Right lobe of liver (tissue), 6 donors: ENCODE data around the gene RBM45. TPM values are rescaled to one million over a fixed set of nuclear protein-coding genes. Genes with fewer than 3 reads are reported as not detected.
"Not testable (repeated sequence)": the region's sequence is repeated elsewhere in the genome, so short reads cannot be mapped to it uniquely, and the experiment has no call there.

Source experiments
- ATAC-seq, 4 donors: fragments of 200-7000 bp; cut with Tn5 transposase; one replicate each; pipeline ENCODE4 v1.9.1; 2020; ENCODE audit warnings: mild to moderate bottlenecking in 4 of 4, moderate library complexity in 4 of 4
- DNase-seq, 3 donors: peaks; one replicate each; pipeline ENCODE4 v3.0.0-alpha.2; 2020
- H3K27ac ChIP-seq, 3 donors: fragments of 200-600 bp; one replicate each; pipeline ENCODE4 v1.8.0; 2022
- H3K27me3 ChIP-seq, 2 donors: fragments of 200-600 bp; one replicate each; pipeline ENCODE4 v1.8.0; 2022
- H3K36me3 ChIP-seq, 4 donors: fragments of 200-600 bp; sonication (generic) in 1 of 4; one replicate each; pipeline versions ENCODE4 v1.5.1 to v1.8.0; 2017 to 2022; ENCODE audit warnings: control low read depth in 1 of 4
- H3K4me1 ChIP-seq, 4 donors: fragments of 200-600 bp; sonication (generic) in 1 of 4; one replicate each; pipeline versions ENCODE4 v1.5.1 to v1.8.0; 2017 to 2022; ENCODE audit warnings: control low read depth in 1 of 4
- H3K4me3 ChIP-seq, 3 donors: fragments of 200-600 bp; one replicate each; pipeline ENCODE4 v1.8.0; 2022
- H3K9me3 ChIP-seq, 4 donors: fragments of 200-600 bp; sonication (generic) in 1 of 4; one replicate each; pipeline versions ENCODE4 v1.5.1 to v1.8.0; 2017 to 2022; ENCODE audit warnings: control low read depth in 1 of 4
- POLR2A ChIP-seq: fragments of 450-650 bp; IDR thresholded peaks from one replicate; pipeline ENCODE4 v1.6.1; 2017; ENCODE audit warnings: antibody characterized with exemption, mild to moderate bottlenecking
- WGBS: methylation state at CpG from one replicate; pipeline ENCODE4 v1.1.6; 2018; ENCODE audit warnings: low coverage, low lambda C conversion rate; ENCODE audit not compliant: insufficient coverage; ENCODE audit errors: missing lambda C conversion rate; 5-methylcytosine and 5-hydroxymethylcytosine counted together
- intact Hi-C, 2 donors: fragments of 100-400 bp; cut with DNase I; formaldehyde crosslinking; loops; one replicate each; pipeline versions ENCODE4 v1.11.2 to v1.14.1; 2022
- total RNA-seq, 6 experiments: library from RNA; depleted of rRNA in 2 of 6; stranded (reverse); fragments of >200 nt in 2 of 6; fragmentation: NEBNext Ultra II Directional in 3 of 6; extraction: Animal tissue kit (Norgen Biotek cat#: 25700) in 3 of 6; gene quantifications; one replicate each; pipeline versions ENCODE4 v1.1.0 to v1.2.4, GENCODE V29; 2016 to 2023
- TF ChIP-seq, protein P1 (sequence below), 4 donors: fragments of 200-600 bp in 3 of 4; fragments of 450-650 bp in 1 of 4; IDR thresholded peaks; one replicate each; pipeline versions ENCODE4 v1.5.1 to v1.8.0; 2016 to 2022; ENCODE audit warnings: antibody characterized with exemption in 4 of 4, mild to moderate bottlenecking in 2 of 4
- donor health status: DM: no; HTN: yes; CAD: no.
- donor health status: DM: no; HTN: no; CAD: no.
- donor health status: DM: no; HTN: no; CAD: no.
- donor health status: DM: no; HTN: yes; CAD: no.
- donor health status: DM: no; HTN: yes; CAD: no.

Gene RBM45
- total RNA-seq, 6 experiments from 2014 or later = 5.1 to 7.4 (median 5.6) TPM

DNA sequence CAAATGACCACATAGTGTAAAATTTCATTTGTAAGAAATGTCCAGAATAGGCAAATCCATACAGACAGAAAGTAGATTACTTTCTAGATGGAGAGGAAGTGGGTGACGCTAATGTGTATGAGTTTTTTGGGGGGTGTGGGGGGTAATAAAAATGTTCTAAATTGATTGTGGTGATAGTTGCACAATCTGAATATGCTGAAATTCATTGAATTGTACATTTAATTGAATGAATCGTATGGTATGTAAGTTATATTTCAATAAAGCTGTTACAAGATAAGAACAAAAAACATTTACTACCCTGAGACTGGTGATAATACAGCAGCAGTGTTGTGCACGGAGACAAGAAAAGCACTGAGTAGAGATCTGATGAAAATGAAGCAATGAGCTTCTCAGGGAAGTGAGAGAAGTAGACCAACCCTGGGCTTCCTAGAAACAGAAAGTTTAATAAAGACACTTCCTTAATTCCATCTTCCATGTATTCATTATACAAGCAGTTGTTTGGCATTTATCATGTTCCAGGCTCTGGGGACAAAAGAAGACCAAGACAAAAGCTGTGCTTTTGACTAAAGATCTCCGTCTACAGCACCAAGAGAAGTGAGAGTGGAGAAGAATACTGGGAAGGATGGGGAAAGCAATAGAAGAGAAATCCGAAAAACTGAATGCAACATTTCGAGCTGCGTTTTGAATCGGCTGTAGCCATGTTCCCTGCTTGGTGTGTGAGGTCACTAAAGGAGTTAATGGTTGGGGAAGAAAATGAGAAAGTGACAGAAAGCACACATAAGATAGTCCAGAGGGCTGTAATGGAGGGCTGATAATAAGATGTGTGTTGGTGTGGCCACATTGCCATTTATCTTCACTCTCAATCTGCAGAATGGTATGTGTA, 37.9 kb upstream of the RBM45 start:
- ATAC-seq = no peak
- no peaks in the 10 kb centered on the region for H3K27me3 ChIP-seq
- H3K27ac ChIP-seq = no peak overlapping the region
- no peak overlapping the region for H3K4me3 ChIP-seq
- DNase-seq = no peak
- H3K9me3 ChIP-seq = no peaks in the 10 kb centered on the region
- TF ChIP-seq, protein P1, sequence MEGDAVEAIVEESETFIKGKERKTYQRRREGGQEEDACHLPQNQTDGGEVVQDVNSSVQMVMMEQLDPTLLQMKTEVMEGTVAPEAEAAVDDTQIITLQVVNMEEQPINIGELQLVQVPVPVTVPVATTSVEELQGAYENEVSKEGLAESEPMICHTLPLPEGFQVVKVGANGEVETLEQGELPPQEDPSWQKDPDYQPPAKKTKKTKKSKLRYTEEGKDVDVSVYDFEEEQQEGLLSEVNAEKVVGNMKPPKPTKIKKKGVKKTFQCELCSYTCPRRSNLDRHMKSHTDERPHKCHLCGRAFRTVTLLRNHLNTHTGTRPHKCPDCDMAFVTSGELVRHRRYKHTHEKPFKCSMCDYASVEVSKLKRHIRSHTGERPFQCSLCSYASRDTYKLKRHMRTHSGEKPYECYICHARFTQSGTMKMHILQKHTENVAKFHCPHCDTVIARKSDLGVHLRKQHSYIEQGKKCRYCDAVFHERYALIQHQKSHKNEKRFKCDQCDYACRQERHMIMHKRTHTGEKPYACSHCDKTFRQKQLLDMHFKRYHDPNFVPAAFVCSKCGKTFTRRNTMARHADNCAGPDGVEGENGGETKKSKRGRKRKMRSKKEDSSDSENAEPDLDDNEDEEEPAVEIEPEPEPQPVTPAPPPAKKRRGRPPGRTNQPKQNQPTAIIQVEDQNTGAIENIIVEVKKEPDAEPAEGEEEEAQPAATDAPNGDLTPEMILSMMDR (IDR thresholded peaks at IDR 0.05) = no peak
- TF ChIP-seq POLR2A = no peak
- peaks cover 0 to 34% (median 0%) of the 10 kb centered on the region in 4 donors for H3K4me1 ChIP-seq
- WGBS = 87% methylated on average over 8 of the region's 8 CpGs
- intact Hi-C loops = no loop called here
- no peaks in the 10 kb centered on the region for H3K36me3 ChIP-seq

- Histone ChIP-seq H3K4me1 (peaks cover 0 to 30% (median 0%) of the 10 kb centered on the region in 4 donors), H3K27ac (no peak overlapping the region), H3K36me3 (no peaks in the 10 kb centered on the region), H3K4me3 (no peak overlapping the region), H3K9me3 (no peaks in the 10 kb centered on the region), H3K27me3 (no peaks in the 10 kb centered on the region)
- WGBS = 100% methylated on average over 1 of the region's 1 CpG
- ATAC-seq (no peak), DNase-seq (no peak)
- no peak for TF ChIP-seq POLR2A
- TF ChIP-seq, protein P1 (IDR thresholded peaks at IDR 0.05) = no peak
- intact Hi-C loops = no loop called here
Observed at GRCh38 chr2:178075006-178075326, 37.3 kb upstream of the RBM45 start.

GRCh38 chr2:178076130-178076529, 36.1 kb upstream of the RBM45 start:
- DNase-seq (no peak), ATAC-seq (no peak)
- Histone ChIP-seq H3K4me3 (no peak overlapping the region), H3K36me3 (no peaks in the 10 kb centered on the region), H3K4me1 (peaks cover 0 to 19% (median 0%) of the 10 kb centered on the region in 4 donors), H3K27ac (no peak overlapping the region), H3K9me3 (no peaks in the 10 kb centered on the region), H3K27me3 (no peaks in the 10 kb centered on the region)
- intact Hi-C loops = no loop called here
- TF ChIP-seq, protein P1 (IDR thresholded peaks at IDR 0.05) = no peak
- no peak for TF ChIP-seq POLR2A

- H3K27me3 ChIP-seq, intact Hi-C loops, H3K4me3 ChIP-seq, DNase-seq, ATAC-seq, H3K36me3 ChIP-seq, H3K9me3 ChIP-seq, H3K4me1 ChIP-seq, H3K27ac ChIP-seq: not testable (repeated sequence)
- WGBS = 68% methylated on average over 3 of the region's 3 CpGs
Observed at GRCh38 chr2:178079279-178079678, 33.0 kb upstream of the RBM45 start.

DNA sequence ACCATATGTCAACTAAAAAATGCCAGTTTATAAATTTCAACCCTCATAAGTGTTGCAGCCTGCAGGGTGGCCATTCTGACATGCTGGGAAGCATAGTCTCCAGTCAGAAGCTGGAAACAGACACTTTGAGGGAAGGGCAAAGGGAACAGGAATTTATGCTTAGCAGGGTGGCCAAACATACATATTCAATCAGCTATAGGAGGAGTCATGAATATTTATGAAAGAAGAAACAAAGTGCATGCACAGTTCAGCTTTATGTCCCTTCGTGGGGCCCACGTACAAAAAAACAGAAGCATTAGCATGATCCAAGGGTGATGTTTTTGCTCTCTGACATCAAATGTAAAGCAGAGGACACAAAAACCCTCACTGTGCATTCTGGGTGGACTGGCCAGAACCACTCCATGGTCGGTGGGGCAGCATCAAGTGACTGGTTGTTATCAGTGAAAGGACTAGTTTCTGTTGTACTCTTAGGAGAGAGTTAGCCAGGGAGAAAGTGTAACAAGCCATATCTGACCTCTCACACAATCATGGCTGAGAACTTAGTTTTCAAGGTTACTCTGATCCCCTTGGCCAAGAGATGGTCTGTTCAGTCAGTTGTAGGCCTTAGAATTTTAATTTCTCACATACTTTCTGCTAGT, 29.7 kb upstream of the RBM45 start:
- H3K27me3 ChIP-seq = no peaks in the 10 kb centered on the region
- no peak overlapping the region for H3K4me3 ChIP-seq
- no peaks in the 10 kb centered on the region for H3K9me3 ChIP-seq
- no peak overlapping the region for H3K27ac ChIP-seq
- TF ChIP-seq POLR2A = no peak
- TF ChIP-seq, protein P1 (IDR thresholded peaks at IDR 0.05) = no peak
- intact Hi-C loops = no loop called here
- no peak for DNase-seq
- whole genome bisulfite sequencing = 100% methylated on average over 2 of the region's 3 CpGs
- no peak for ATAC-seq
- no peaks in the 10 kb centered on the region for H3K36me3 ChIP-seq
- no peaks in the 10 kb centered on the region for H3K4me1 ChIP-seq
